GM21717 (cell line): ENCODE results near the gene ZIM2.
"Not testable (repeated sequence)": the region's sequence is repeated elsewhere in the genome, so short reads cannot be mapped to it uniquely, and the experiment has no call there.

Experiments
- ATAC-seq: cut with Tn5 transposase; IDR thresholded peaks from one replicate; pipeline ENCODE4 v1.9.1; 2021; ENCODE audit warnings: mild to moderate bottlenecking, moderate library complexity; ENCODE audit not compliant: unreplicated experiment

ZIM2 gene

GRCh38 chr19:56840451-56841192 is at the start of gene ZIM2, which contains the start of gene PEG3:
ZIM2 (minus strand) TSS chr19:56840726; CDS start chr19:56824277, 16,449 bp downstream.
PEG3 (minus strand) TSS chr19:56840726; CDS start chr19:56824655, 16,071 bp downstream.
- ATAC-seq = no peak

GRCh38 chr19:56885173-56885985 is 44.9 kb upstream of the ZIM2 start:
- no peak for ATAC-seq

GRCh38 chr19:56884441-56884840 is 43.9 kb upstream of the ZIM2 start:
- ATAC-seq = no peak

GRCh38 chr19:56880592-56881190 is 40.2 kb upstream of the ZIM2 start:
- no peak for ATAC-seq

- ATAC-seq = no peak
Measured at GRCh38 chr19:56877069-56877715, 36.7 kb upstream of the ZIM2 start.

GRCh38 chr19:56875717-56876116 is 35.2 kb upstream of the ZIM2 start:
- ATAC-seq = no peak

- ATAC-seq = no peak
Measured at GRCh38 chr19:56874530-56874929, 34.0 kb upstream of the ZIM2 start.

- ATAC-seq = no peak
Measured at GRCh38 chr19:56873493-56873892, 33.0 kb upstream of the ZIM2 start.

- ATAC-seq = no peak
Measured at GRCh38 chr19:56869886-56870285, 29.4 kb upstream of the ZIM2 start.

GRCh38 chr19:56868446-56868845 is 27.9 kb upstream of the ZIM2 start:
- no peak for ATAC-seq

GRCh38 chr19:56866538-56866937 is 26.0 kb upstream of the ZIM2 start:
- ATAC-seq = no peak

GRCh38 chr19:56864443-56865125 is 24.1 kb upstream of the ZIM2 start:
- no peak for ATAC-seq

GRCh38 chr19:56862741-56863140 is 22.2 kb upstream of the ZIM2 start:
- no peak for ATAC-seq

- ATAC-seq = not testable (repeated sequence)
Measured at GRCh38 chr19:56860409-56860808, 19.9 kb upstream of the ZIM2 start.

- ATAC-seq = no peak
Measured at GRCh38 chr19:56858026-56858425, 17.5 kb upstream of the ZIM2 start.

GRCh38 chr19:56856822-56857221 is 16.3 kb upstream of the ZIM2 start:
- no peak for ATAC-seq

- ATAC-seq = not testable (repeated sequence)
Measured at GRCh38 chr19:56852361-56852760, 11.8 kb upstream of the ZIM2 start.

- no peak for ATAC-seq
Measured at GRCh38 chr19:56848166-56848565, 7.6 kb upstream of the ZIM2 start.

- ATAC-seq = no peak
Measured at GRCh38 chr19:56842412-56842811, 1.9 kb upstream of the ZIM2 start.

GRCh38 chr19:56841193-56841543 is 642 bp upstream of the ZIM2 start:
- no peak for ATAC-seq
